WTC11 (cell line): Measurements from ENCODE around the gene TIAM2. TPM values are rescaled to one million over a fixed set of nuclear protein-coding genes. Genes with fewer than 3 reads are reported as not detected.

ENCODE experiments used
- ATAC-seq: fragments of 200-7000 bp; cut with Tn5 transposase; 2 replicates; pipeline ENCODE4 v1.10.0; 2021; ENCODE audit warnings: mild to moderate bottlenecking, moderate library complexity
- CTCF ChIA-PET: fragments of 300-600 bp; sonication (Branson Sonifier 250); formaldehyde crosslinking; loops from one replicate; lab custom pipeline; 2021; ENCODE audit warnings: antibody characterized with exemption; lab: Charles Lee
- POLR2A ChIA-PET: fragments of 350-600 bp; sonication (Branson Sonifier 250); formaldehyde crosslinking; loops from one replicate; lab custom pipeline; 2021; ENCODE audit warnings: antibody characterized with exemption; lab: Charles Lee
- DNase-seq: peaks from one replicate; pipeline ENCODE4 v3.0.0; 2021; ENCODE audit warnings: low spot score
- H3K27ac Mint-ChIP-seq: 2 replicates; pipeline ENCODE4 v1.8.0; 2021; ENCODE audit warnings: mixed read lengths
- H3K27me3 Mint-ChIP-seq: 2 replicates; pipeline ENCODE4 v1.8.0; 2021; ENCODE audit warnings: low read depth, mild to moderate bottlenecking, moderate library complexity, mixed read lengths
- H3K36me3 Mint-ChIP-seq: 2 replicates; pipeline ENCODE4 v1.8.0; 2021; ENCODE audit warnings: mixed read lengths
- H3K4me1 Mint-ChIP-seq: 2 replicates; pipeline ENCODE4 v1.8.0; 2022; ENCODE audit warnings: mixed read lengths
- H3K4me3 Mint-ChIP-seq: 2 replicates; pipeline ENCODE4 v1.8.0; 2021; ENCODE audit warnings: mild to moderate bottlenecking, moderate library complexity, mixed read lengths
- H3K9me3 Mint-ChIP-seq: 2 replicates; pipeline ENCODE4 v1.8.0; 2021; ENCODE audit warnings: mixed read lengths
- ATF1 ChIP-seq: sonication (generic); formaldehyde crosslinking; IDR thresholded peaks from 2 replicates; pipeline ENCODE4 v1.8.1; 2023; ENCODE audit warnings: mild to moderate bottlenecking, moderate library complexity, missing genetic modification reagents
- ATF2 ChIP-seq: sonication (generic); formaldehyde crosslinking; IDR thresholded peaks from 2 replicates; pipeline ENCODE4 v1.8.1; 2022; ENCODE audit warnings: low read depth, missing genetic modification reagents, borderline replicate concordance
- CDX4 ChIP-seq: fragments of 250-450 bp; sonication (Bioruptor Pico); IDR thresholded peaks from 2 replicates; pipeline ENCODE4 v1.9.0; 2021; ENCODE audit warnings: moderate library complexity, mild to moderate bottlenecking, inconsistent platforms, borderline replicate concordance
- E2F5 ChIP-seq: sonication (generic); formaldehyde crosslinking; IDR thresholded peaks from 2 replicates; pipeline ENCODE4 v1.8.1; 2022; ENCODE audit warnings: mild to moderate bottlenecking, moderate library complexity, missing genetic modification reagents
- FOXP1 ChIP-seq: sonication (generic); formaldehyde crosslinking; IDR thresholded peaks from 2 replicates; pipeline ENCODE4 v1.8.0; 2022; ENCODE audit warnings: missing genetic modification reagents, mild to moderate bottlenecking, moderate library complexity, borderline replicate concordance
- GABPB1 ChIP-seq: sonication (generic); formaldehyde crosslinking; IDR thresholded peaks from 2 replicates; pipeline ENCODE4 v1.8.1; 2023; ENCODE audit warnings: mild to moderate bottlenecking, missing genetic modification reagents
- HMGXB4 ChIP-seq: sonication (generic); formaldehyde crosslinking; IDR thresholded peaks from 2 replicates; pipeline ENCODE4 v1.8.1; 2023; ENCODE audit warnings: mild to moderate bottlenecking, moderate library complexity, missing genetic modification reagents
- IRF2 ChIP-seq: sonication (generic); formaldehyde crosslinking; IDR thresholded peaks from 2 replicates; pipeline ENCODE4 v1.8.0; 2022; ENCODE audit warnings: low read depth, missing genetic modification reagents, borderline replicate concordance
- JUN ChIP-seq: sonication (generic); formaldehyde crosslinking; IDR thresholded peaks from 2 replicates; pipeline ENCODE4 v1.8.0; 2023; ENCODE audit warnings: mild to moderate bottlenecking, missing genetic modification reagents
- MXD4 ChIP-seq: fragments of 250-450 bp; sonication (Bioruptor Pico); IDR thresholded peaks from 2 replicates; pipeline ENCODE4 v1.8.0; 2021; ENCODE audit warnings: mild to moderate bottlenecking, moderate library complexity, borderline replicate concordance
- PRRX2 ChIP-seq: fragments of 250-450 bp; sonication (Bioruptor Pico); IDR thresholded peaks from 2 replicates; pipeline ENCODE4 v1.8.0; 2021; ENCODE audit warnings: mild to moderate bottlenecking
- TEAD1 ChIP-seq: sonication (generic); formaldehyde crosslinking; IDR thresholded peaks from 2 replicates; pipeline ENCODE4 v1.8.0; 2022; ENCODE audit warnings: mild to moderate bottlenecking, missing genetic modification reagents
- ZMAT4 ChIP-seq: fragments of 250-450 bp; sonication (Bioruptor Pico); IDR thresholded peaks from 2 replicates; pipeline ENCODE4 v1.9.0; 2021; ENCODE audit warnings: mild to moderate bottlenecking
- ZNF121 ChIP-seq: sonication (generic); formaldehyde crosslinking; IDR thresholded peaks from 2 replicates; pipeline ENCODE4 v1.8.0; 2023; ENCODE audit warnings: missing genetic modification reagents
- ZNF281 ChIP-seq: sonication (generic); formaldehyde crosslinking; IDR thresholded peaks from 2 replicates; pipeline ENCODE4 v1.8.0; 2023; ENCODE audit warnings: mild to moderate bottlenecking, missing genetic modification reagents
- ZSCAN18 ChIP-seq: fragments of 250-450 bp; sonication (Bioruptor Pico); IDR thresholded peaks from 2 replicates; pipeline ENCODE4 v2.1.2; 2022; ENCODE audit warnings: mild to moderate bottlenecking, moderate library complexity
- total RNA-seq: library from RNA; stranded (reverse); gene quantifications from 3 replicates; pipeline ENCODE4 v1.2.3, GENCODE V29; 2021

TIAM2 gene
- total RNA-seq, 1 experiment from 2014 or later = 15.1 TPM

- Mint-ChIP-seq H3K4me3 (no peak overlapping the region), H3K9me3 (no peaks in the 10 kb centered on the region), H3K36me3 (peaks cover 4% of the 10 kb centered on the region; the same call in 1 of the 2 replicates), H3K27ac (no peak overlapping the region; the same call in 1 of the 2 replicates), H3K4me1 (peaks cover 39% of the 10 kb centered on the region), H3K27me3 (no peaks in the 10 kb centered on the region)
- CTCF ChIA-PET = no interaction called here
- ATAC-seq (no peak), DNase-seq (no peak)
- TF ChIP-seq MXD4 (CRISPR knock-in tag) = no peak
- POLR2A ChIA-PET = interaction anchor here (0.7 kb wide), 1 partner anchor 1519 kb away, joined by 6 read pairs; no protein-coding TSS in a partner anchor
Observed at GRCh38 chr6:155125906-155126305, 130.8 kb downstream of the TIAM2 start.

- DNase-seq (no peak), ATAC-seq (peak; percentile 46)
- Mint-ChIP-seq H3K27me3 (no peaks in the 10 kb centered on the region), H3K4me1 (peaks cover 31% of the 10 kb centered on the region), H3K27ac (peak overlapping the region; percentile 70; the same call in 1 of the 2 replicates), H3K36me3 (peaks cover 4% of the 10 kb centered on the region; the same call in 1 of the 2 replicates), H3K4me3 (no peak overlapping the region), H3K9me3 (no peaks in the 10 kb centered on the region)
- CTCF ChIA-PET = no interaction called here
- TF ChIP-seq GABPB1 (CRISPR knock-in tag) (0 out of 2 replicates have a peak, but pooled peaks have one; percentile 14), IRF2 (CRISPR knock-in tag) (no peak)
- POLR2A ChIA-PET = interaction anchor here (0.7 kb wide), 1 partner anchor 1520 kb away, joined by 6 read pairs; no protein-coding TSS in a partner anchor
Observed at GRCh38 chr6:155126727-155127439, 131.8 kb downstream of the TIAM2 start.

GRCh38 chr6:155128977-155129376, 133.9 kb downstream of the TIAM2 start:
- no peak for DNase-seq
- POLR2A ChIA-PET = no interaction called here
- Mint-ChIP-seq H3K36me3 (peaks cover 7% of the 10 kb centered on the region; the same call in 1 of the 2 replicates), H3K4me1 (peaks cover 17% of the 10 kb centered on the region)
- TF ChIP-seq FOXP1 (no peak), ZNF281 (CRISPR knock-in tag) (no peak), GABPB1 (CRISPR knock-in tag) (no peak), ATF2 (CRISPR knock-in tag) (no peak), ZNF121 (CRISPR knock-in tag) (no peak), TEAD1 (CRISPR knock-in tag) (no peak), ZSCAN18 (CRISPR knock-in tag) (no peak), E2F5 (CRISPR knock-in tag) (no peak), IRF2 (CRISPR knock-in tag) (no peak), HMGXB4 (CRISPR knock-in tag) (no peak), ZMAT4 (CRISPR knock-in tag) (no peak), CDX4 (no peak), ATF1 (CRISPR knock-in tag) (no peak), MXD4 (CRISPR knock-in tag) (no peak), JUN (CRISPR knock-in tag) (no peak), PRRX2 (CRISPR knock-in tag) (no peak)
- TF ChIP-seq, all 79 proteins: peak for 0
- Mint-ChIP-seq H3K27me3 (no peaks in the 10 kb centered on the region), H3K4me3 (no peak overlapping the region), H3K27ac (no peak overlapping the region), H3K9me3 (no peaks in the 10 kb centered on the region)
- no peak for ATAC-seq
- CTCF ChIA-PET = no interaction called here
